ENCODE data around the gene KDM8. TPM values are rescaled to one million over a fixed set of nuclear protein-coding genes. Genes with fewer than 3 reads are reported as not detected.

The KDM8 gene
- total RNA-seq: 6.1 TPM
- long read RNA-seq, partial matches to known transcripts: 6 of 16 reads
- long read RNA-seq, other reads (novel, unspliced or antisense): 7 of 16 reads

GRCh38 chr16:27203507-27204311, at the start of gene KDM8:
Gene KDM8 (plus strand): TSS chr16:27203526. CDS start chr16:27210124, 6,598 bp downstream.
- peaks cover 11% of the 10 kb centered on the region for H3K4me1 ChIP-seq
- DNase-seq: peak; percentile 100
- peak; percentile 96 for ATAC-seq
- no peak for TF ChIP-seq CTCF (IDR thresholded peaks at IDR 0.05)
- H3K4me3 ChIP-seq: peak within 1 kb of the TSS; percentile 74
- no peaks in the 10 kb centered on the region for H3K9me3 ChIP-seq
- H3K27ac ChIP-seq: peak within 1 kb of the TSS; percentile 98
- no peaks in the 10 kb centered on the region for H3K36me3 ChIP-seq
- H3K27me3 ChIP-seq: no peaks in the 10 kb centered on the region
- intact Hi-C loops (cut with DNase I): no loop called here

DNA sequence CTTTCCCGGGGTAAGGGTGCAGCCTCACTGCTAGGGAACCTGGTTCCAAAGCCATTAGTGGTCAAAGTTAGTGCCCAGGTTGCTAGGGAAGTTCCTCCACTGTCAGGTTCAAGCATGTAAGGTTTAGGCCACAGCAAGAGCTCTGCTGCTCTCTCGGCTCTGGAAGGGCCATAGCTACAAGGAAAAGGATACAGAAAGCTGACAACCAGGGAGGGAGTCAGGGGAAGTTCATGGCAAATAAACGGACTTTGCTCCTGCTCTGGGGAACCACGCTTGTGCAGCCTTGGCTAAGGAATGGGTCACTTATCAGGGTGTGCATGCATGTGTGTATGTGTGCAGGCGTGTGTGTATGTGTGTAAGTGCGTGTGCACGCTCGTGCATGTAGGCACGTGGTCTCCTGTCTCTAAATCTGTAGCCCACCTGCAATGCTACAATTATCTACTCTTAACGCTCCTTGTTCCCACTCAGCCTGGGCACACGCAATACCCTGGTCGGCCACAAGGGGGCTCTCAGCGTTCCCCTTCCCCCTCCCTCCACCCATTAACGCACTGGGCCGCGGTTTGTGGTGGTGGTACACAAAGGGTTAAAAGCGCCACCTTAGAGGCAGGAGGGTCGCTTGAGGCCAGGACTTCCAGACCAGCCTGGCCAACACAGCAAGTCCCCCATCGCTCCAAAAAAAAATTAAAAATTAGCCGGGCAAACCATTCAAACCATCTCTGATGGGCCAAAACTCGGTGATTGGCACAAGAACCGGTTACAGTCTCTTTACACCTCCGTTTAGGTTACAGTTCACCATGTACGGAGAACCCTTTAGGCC, 48.4 kb upstream of the KDM8 start:
- H3K27ac ChIP-seq: no peak overlapping the region
- H3K27me3 ChIP-seq: no peaks in the 10 kb centered on the region
- H3K9me3 ChIP-seq: no peaks in the 10 kb centered on the region
- no peak overlapping the region for H3K4me3 ChIP-seq
- H3K4me1 ChIP-seq: no peaks in the 10 kb centered on the region
- peak; percentile 99 for TF ChIP-seq CTCF (IDR thresholded peaks at IDR 0.05)
- peak; percentile 80 for DNase-seq
- H3K36me3 ChIP-seq: no peaks in the 10 kb centered on the region
- peak; percentile 91 for ATAC-seq
- intact Hi-C loops (cut with DNase I): loop anchor here (10.0 kb wide), 1 partner anchor 300 kb away; no protein-coding TSS in a partner anchor

GRCh38 chr16:27156579-27156978, 46.7 kb upstream of the KDM8 start:
- no peak for TF ChIP-seq CTCF (IDR thresholded peaks at IDR 0.05)
- H3K36me3 ChIP-seq: no peaks in the 10 kb centered on the region
- no peak overlapping the region for H3K4me3 ChIP-seq
- DNase-seq (no peak), ATAC-seq (no peak)
- no peaks in the 10 kb centered on the region for H3K27me3 ChIP-seq
- H3K27ac ChIP-seq: no peak overlapping the region
- H3K9me3 ChIP-seq: no peaks in the 10 kb centered on the region
- intact Hi-C loops (cut with DNase I): loop anchor here (10.0 kb wide), 1 partner anchor 298 kb away; no protein-coding TSS in a partner anchor
- H3K4me1 ChIP-seq: no peaks in the 10 kb centered on the region

DNA sequence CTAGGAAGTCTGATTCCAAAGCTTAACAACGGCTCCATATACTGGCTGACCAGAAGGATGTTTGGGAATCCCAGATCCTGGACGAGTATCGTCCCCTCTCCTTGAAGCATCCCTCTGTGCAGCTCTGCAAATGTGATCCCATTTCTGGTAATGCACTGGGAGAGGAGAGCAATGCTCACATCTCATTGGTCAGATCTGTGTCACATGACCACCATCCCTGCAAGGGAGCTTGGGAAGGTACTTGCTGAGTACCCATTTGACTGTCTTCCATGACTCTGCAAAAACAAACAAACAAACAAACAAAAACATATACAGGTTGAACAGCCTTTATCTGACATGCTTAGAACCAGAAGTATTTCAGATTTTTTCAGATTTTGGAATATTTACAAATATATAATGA, 41.9 kb upstream of the KDM8 start:
- ATAC-seq (no peak), DNase-seq (no peak)
- no peak overlapping the region for H3K27ac ChIP-seq
- H3K4me3 ChIP-seq: no peak overlapping the region
- intact Hi-C loops (cut with DNase I): no loop called here
- no peaks in the 10 kb centered on the region for H3K4me1 ChIP-seq
- H3K27me3 ChIP-seq: no peaks in the 10 kb centered on the region
- no peak for TF ChIP-seq CTCF (IDR thresholded peaks at IDR 0.05)
- H3K9me3 ChIP-seq: no peaks in the 10 kb centered on the region
- no peaks in the 10 kb centered on the region for H3K36me3 ChIP-seq

DNA sequence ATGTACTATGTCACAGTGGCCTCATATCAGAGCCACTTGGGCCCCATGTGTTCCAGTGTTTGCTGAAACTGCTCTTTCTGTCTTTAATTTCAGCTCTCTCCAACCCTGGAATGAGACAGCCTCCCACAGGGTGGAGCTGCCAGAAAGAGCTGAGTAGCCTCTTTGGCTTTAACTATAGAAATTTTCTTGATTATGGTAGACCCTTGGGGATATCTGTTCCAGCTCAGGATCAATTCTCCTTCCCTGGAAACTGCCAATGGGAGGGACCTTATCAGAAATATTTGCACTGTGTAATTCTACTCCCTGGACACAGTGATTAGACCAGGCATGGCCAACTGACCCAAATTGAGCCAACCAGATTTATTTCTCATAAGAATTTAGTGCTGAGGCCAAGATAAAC, 39.0 kb upstream of the KDM8 start:
- Histone ChIP-seq H3K4me3 (no peak overlapping the region), H3K9me3 (no peaks in the 10 kb centered on the region), H3K4me1 (no peaks in the 10 kb centered on the region), H3K36me3 (no peaks in the 10 kb centered on the region), H3K27me3 (no peaks in the 10 kb centered on the region), H3K27ac (no peak overlapping the region)
- intact Hi-C loops (cut with DNase I): no loop called here
- DNase-seq (no peak), ATAC-seq (no peak)
- no peak for TF ChIP-seq CTCF (IDR thresholded peaks at IDR 0.05)

Data from upper lobe of right lung (tissue), 1 donor.